NCI-H1436 (cell line): ENCODE data around the gene ZNF888.
"Not testable (repeated sequence)": the region's sequence is repeated elsewhere in the genome, so short reads cannot be mapped to it uniquely, and the experiment has no call there.

Experiments used
- DNase-seq: peaks from one replicate; lab custom pipeline; 2025; lab: John Stamatoyannopoulos, UW

Gene ZNF888

DNA sequence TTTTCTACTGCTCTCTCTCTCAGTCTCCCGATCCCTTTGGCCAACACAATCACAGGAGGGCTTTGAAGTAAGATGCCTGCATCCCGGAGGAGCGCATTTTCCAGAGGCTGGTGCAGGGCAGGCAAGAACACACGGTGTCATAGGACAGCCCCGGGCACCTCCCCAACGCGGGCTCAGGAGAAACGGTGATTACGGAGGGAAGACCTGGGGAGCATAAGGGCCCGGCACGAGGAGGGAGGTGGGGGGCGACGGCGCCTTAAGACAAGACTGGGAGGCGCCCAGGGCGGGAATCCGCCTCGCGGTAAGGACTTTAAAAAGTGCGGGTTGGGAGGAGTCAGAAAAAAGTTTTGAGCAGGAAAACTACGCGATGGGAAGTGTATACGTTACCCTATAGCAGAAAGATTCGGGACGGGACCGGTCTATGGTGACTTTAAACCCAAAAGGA, 18.7 kb upstream of the ZNF888 start:
- peak; percentile 31 for DNase-seq

DNA sequence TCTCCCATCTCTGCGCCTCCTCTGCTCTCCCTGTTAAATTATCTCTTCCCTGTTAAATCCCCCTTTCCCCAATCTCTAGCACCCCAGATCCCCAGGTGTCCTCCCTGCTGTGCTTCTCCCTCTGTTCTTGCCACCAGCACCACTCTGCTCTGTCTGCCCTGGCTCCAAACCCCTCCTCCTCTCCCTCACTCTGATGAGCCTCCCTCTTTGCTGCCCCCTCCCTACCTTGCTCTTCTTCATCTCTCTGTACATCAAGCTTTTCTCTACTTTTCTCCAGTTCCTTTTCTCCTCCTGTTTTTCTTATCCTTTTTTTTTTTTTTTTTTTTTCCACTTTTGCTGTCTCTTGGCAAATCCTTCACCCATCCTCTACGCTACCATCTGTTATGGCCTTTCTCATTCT, 18.3 kb upstream of the ZNF888 start:
- DNase-seq, result not testable (repeated sequence)

DNA sequence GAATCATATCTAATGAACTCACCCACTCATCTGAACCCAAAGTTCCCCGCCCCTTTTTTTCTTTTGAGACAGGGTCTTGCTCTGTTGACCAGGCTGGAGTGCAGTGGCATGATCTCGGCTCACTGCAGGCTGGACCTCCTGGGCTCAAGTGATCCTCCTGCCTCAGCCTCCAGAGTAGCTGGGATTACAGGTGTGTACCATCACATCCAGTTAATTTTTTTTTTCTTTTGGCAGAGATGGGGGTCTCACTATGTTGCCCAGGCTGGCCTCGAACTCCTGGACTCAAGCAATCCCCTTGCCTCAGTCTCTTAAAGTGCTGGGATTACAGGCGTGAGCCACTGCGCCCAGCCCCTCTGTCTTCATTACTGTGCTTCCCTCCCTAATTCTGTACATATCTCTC, 17.7 kb upstream of the ZNF888 start:
- DNase-seq, result not testable (repeated sequence)

DNA sequence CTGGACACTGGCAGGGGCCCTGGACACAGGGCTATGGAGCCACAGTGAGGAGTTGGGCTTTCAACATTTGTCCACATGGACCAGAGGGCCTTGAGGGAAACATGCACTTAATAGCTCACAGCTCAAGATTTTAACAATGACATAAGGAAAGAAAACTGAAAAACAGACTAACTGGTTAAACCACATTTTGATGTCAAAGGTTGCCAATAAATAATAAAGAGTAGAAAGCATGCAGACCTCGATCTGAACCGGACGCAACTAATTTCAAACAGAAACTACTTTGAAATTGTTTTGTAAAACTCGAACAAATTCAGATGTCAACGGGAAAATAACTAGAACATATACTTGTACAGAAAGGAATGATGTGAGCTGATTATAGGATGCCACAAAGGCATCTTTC, 15.5 kb upstream of the ZNF888 start:
- DNase-seq, result no peak

DNA sequence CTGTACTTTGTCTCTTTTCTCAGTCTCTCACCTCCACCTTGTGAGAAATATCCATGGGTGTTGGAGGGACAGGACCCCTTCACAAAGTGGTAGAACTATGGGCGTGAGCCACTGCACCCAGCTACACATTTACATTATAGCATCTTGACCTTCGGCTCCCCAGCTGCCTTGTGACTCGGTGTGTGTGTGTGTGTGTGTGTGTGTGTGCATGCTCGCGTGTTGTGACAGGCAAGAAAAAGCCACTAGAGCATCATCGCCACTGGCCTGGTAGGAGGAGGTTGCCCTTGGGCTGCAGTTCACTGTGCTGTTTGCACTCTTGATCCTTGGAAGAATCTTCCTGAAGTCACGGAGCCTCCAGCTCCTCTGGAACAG, 13.7 kb upstream of the ZNF888 start:
- no peak for DNase-seq

DNA sequence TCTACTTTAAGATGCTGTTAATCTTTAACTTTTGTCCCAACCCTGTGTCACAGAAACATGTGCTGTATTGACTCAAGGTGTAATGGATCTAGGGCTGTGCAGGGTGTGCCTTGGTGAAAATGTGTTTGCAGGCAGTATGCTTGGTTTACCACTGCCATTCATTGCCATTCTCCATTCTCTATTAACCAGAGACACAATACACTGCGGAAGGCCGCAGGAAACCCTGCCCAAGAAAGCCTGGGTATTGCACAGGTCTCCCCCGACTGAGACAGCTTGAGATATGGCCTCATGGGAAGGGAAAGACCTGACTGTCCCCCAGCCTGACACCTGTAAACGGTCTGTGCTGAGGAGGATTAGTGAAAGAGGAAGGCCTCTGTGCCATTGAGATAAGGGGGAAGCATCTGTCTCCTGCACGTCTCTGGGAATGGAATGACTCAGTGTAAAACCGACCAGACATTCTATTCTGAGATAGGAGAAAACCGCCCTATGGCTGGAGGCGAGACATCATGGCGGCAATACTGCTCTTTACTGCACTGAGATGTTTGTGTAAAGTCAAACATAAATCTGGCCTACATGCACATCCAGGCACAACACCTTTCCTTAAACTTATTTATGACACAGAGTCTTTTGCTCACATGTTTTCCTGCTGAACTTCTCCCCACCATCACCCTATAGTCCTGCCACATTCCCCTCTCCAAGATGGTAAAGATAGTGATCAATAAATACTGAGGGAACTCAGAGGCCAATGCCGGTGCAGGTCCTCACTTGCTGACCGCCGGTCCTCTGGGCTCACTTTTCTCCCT, 13.1 kb upstream of the ZNF888 start:
- DNase-seq, result no peak

DNA sequence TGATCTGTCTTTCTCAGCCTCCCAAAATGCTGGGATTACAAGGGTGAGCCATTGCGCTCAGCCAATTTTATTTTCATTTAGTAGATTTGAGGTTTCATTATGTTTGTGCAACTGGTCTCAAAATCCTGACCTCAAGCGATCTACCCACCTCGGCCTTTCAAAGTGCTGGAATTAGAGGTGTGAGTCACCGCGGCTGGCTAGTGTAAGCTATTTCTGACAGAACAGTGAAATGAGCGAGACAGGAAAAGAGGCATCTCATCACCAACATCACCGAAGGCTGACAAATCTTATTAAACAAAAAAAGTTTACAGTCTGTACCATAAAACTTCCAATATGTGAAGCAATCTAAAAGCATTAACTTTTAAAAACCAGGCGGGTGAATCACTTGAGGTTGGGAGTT, 12.2 kb upstream of the ZNF888 start:
- DNase-seq, result no peak

DNA sequence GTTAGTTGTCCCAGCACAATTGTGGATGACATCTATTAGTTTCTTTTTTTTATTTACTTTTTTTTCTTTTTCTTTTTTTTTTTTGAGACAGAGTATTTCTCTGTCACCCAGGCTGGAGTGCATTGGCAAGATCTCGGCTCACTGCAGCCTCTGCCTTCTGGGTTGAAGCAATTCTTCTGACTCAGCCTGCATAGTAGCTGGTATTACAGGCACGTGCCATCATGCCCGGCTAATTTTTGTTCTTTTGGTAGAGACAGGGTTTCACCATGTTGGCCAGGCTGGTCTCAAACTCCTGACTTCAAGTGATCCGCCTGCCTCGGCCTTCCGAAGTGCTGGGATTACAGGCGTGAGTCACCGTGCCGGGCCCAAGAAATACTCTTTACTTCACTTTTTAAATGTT, 1.4 kb upstream of the ZNF888 start:
- not testable (repeated sequence) for DNase-seq

DNA sequence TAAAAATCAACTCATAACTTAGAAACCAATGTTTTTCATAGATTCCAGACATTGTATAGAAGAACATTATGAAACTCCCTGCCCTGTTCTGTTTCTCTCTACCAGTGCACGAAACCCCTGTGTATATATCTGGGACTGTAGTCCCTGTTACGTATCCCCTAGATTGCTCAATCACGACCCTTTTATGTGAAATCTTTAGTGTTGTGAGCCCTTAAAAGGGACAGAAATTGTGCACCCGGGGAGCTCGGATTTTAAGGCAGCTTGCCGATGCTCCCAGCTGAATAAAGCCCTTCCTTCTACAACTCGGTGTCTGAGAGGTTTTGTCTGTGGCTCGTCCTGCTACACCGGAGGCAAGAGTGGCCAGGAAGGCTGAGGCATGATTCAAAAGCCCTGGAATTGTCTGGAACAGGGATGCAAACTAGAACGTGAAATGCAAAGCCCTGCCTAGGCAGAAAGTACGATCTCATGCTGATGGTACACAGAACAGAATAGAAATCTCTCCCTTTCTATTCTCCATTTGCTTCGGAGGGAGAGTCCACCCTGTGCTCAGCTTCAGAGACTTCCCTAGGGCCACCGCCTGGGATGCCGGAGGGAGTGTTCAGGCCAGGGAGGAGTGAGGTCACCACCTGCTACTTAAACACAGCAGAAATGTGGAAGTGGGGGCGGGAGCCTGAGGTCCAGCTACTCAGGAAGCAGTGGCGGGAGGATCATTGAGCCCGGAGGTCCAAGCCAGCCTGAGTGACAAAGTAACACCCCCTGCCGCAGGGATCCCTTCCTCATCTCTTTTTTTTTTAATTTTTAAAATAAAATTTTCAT, 758 bp upstream of the ZNF888 start:
- no peak for DNase-seq

DNA sequence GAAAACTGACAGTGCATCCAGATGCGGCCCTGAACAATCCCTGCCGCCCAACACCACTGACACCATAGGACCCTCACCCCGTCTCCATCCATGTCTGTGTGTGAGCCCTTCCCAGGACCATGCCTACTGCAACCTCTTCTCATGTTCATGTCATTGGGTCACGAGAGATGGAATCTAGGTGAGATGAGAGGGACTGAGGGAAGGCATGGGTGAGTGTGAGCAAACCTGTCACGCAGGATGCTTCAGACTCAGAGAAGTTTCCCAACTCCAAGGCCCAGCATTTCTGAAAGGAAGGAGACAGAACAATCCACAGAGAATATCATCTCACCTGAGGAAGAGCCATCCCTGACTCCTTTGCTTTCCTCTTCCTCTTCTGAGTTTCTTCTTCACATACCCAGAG, 5.7 kb downstream of the ZNF888 start:
- no peak for DNase-seq

DNA sequence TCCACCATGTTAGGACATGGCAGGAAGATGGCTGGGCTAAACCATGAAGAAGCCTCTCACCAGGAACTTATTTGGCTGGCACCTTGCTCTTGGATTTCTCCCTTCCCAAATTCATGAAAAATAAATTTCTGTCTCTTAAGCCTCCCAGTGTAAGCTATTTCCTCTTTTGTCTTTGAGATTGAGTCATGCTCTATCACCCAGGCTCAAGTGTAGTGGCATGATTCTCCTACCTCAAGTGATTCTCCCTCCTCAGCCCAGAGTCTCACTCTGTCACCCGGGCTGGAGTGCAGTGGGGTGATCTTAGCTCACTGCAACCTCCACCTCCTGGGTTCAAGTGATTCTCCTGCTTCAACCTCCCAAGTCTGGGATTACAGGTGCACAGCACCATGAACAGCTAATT, 12.6 kb downstream of the ZNF888 start:
- no peak for DNase-seq

DNA sequence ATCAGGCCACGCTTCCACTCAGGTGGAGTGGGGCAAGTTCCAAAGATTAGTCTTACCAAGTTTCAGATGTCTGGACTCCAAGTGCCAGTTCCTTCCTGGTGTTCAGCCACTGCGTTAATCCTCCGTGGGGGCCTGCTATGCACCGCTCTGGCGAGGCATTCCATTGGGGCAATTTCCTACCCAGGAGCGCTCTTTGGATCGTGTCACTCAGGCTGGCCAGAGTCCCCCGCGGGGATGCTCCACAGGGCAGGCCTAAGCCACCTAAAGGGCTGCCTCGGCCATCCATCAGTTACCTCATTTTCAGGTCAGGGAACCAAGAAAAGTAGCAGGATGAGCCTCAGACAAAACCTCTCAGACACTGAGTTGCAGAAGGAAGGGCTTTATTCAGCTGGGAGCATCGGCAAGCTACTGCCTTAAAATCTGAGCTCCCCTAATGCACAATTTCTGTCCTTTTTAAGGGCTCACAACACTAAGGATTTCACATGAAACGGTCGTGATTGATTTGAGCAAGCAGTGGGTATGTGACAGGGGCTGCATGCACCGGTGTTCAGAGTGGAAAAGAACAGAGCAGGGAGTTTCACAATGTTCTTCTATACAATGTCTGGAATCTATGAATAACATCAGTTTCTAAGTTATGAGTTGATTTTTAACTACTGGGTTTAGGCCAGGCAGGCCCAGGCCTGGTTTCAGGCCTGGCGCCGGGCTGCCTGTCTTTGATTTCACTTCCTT, 19.0 kb downstream of the ZNF888 start:
- not testable (repeated sequence) for DNase-seq

DNA sequence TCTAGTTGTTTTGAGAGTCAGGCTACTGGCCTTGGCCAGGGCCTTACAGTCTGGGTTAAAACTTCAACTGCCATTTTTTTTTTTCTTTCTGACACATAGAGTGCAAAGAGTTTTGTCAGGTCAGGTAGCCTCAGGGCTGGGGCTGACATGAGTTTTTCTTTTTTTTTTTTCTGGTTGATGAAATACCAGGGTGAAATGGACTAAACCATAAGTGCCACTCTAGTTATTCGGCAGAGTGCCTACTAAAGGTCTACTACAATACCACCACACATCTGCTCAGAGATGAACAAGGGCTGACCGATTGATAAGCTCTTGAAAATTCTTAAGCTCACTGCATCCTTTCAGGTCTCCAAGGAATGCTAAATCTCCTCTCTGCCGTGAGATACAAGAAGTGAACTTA, 21.4 kb downstream of the ZNF888 start:
- no peak for DNase-seq

DNA sequence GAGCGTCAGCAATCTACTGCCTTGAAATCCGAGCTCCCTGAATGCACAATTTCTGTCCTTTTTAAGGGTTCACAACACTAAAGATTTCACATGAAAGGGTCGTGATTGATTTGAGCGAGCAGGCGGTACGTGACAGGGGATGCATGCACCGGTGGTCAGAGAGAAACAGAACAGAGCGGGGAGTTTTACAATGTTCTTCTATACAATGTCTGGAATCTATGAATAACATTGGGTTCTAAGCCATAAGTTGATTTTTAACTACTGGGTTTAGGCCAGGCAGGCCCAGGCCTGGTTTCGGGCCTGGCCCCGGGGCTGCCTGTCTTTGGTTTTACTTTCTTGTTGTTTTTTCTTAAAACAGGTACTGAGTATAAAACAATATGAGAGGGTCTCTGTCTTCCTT, 24.6 kb downstream of the ZNF888 start:
- not testable (repeated sequence) for DNase-seq

DNA sequence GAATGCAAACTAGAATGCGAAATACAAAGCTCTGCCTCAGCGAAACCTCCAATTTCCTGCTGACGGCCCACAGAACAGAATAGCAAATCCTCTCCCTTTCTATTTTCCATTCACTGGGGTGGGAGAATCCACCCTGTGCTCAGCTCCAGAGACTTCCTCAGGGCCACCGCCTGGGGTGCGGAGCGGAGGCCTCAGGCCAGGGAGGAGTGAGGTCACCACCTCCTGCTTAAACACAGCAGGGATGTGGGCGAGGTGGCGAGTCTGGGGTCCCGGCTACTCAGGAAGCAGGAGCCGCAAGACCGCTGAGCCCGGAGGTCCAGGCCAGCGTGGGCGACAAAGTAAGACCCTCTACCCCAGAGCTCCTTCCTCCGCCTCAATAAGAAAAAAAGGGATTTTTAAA, 25.1 kb downstream of the ZNF888 start:
- no peak for DNase-seq

DNA sequence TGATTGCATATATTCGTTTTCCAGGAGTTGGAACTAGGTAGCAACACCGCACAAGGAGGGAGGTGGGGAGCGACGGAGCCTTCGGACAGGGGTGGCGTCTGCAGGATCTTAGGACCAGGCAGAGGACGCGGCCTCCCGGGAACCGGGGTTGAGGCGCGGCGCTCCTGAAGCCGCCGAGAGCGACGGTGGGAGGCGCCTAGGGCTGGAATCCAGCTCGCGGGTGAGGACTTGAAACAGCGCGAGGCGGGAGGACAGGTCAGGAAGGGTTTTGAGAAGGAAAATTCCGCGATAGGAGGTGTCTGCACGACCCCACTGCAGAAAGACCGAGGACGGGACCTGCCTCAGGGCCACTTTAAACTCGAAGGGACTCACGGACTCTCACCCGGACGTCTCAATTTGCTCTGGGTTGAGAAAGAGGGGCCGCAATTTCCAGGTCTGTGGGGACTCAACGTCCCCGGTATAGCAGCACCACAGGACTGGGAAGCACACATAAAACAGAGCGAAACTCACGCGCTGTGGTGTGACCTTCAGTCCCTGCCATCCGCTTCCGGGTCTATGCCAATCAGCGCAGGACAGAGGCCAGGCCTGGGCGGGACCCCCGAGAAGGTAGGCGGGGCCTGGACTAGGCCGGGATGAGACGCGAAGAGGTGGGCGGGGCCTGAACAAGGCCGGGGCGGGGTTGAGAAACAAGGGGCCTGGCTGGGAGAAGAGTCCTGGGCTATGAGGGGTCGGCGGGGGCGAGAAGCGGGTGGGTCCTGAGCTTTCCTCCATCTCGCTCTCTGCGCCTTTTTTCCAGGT, 25.9 kb downstream of the ZNF888 start, which contains the start of gene ZNF320:
TSS of gene ZNF320 (minus strand) at position 498 of the 798 bp plus-strand sequence. CDS start 7,380 bp downstream, outside the sequence.
- DNase-seq, result peak; percentile 97

DNA sequence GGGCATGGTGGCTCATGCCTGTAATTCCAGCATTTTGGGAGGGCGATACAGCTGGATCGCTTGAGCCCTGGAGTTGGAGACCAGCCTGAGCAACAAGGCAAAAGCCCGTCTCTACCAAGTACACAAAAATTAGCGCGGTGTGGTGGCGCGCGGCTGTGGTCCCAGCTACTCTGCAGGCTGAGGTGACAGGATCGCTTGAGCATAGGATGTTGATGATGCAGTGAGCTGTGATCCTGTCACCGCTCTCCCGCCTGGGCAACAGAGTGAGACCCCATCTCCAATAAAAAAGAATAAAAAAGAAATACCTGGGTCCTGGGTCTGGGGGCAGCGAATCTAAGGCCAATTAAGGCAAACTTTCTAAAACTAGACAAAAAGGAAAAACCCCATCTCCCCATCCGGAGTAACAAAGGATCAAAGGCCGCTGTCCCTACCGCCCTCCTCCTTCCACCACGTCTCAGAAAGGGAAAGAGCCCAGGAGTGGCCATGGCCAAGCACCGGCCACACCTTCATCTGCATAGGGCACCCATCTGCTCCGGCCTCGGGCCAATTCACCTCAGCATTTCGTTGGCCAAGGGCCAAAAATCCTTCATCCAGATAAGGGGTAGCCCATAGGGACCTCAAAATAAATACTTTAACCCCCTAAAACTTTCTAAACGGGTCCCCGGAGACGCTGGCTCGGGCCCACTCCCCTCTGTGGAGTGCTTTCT, 26.6 kb downstream of the ZNF888 start:
- no peak for DNase-seq

DNA sequence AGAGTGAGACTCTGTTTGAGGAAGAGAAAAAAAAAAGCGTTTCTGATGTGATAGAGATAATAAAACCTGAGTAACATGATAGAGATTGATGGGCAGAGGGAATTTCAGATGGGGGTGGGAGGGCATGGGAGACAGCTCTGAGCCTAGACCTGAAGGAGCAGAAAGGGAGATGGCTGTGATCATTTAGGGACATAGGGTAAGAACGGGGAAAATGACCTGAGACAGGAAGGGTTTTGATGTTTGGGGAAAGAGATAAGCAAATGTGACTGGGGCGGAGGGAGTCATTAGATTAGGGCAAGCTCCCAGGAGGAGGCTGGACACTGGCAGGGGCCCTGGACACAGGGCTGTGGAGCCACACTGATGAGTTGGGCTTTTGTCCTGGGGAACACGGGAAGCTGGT, 31.9 kb downstream of the ZNF888 start:
- no peak for DNase-seq

DNA sequence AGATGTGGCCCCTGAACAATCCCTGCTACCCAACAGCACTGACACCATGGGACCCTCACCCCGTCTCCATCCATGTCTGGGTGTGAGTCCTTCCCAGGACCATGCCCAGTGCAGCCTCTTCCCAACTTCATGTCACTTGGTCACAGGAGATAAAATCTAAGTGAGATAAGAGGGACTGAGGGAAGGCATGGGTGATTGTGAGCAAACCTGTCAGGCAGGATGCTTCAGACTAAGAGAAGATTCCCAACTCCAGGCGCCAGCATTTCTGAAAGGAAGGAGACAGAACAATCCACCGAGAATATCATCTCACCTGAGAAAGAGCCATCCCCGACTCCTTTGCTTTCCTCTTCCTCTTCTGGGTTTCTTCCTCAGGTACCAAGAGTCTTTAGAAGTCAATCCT, 33.3 kb downstream of the ZNF888 start:
- DNase-seq, result no peak

DNA sequence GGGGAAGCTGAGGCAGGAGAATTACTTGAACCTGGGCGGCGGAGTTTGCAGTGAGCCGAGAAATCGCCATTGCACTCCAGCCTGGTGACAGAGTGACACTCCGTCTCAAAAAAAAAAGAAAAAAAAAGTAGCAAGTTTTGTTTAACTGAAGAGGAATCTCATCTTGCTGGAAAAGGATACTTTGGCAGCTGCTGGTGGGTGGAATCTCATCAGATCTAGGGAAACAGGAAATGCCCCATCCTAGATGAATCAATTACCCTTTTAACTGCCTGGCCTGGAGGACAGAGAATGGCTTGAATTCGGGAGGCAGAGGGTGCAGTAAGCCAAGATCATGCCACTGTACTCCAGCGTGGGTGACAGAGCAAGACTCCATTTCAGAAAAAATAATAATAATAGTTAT, 34.2 kb downstream of the ZNF888 start:
- no peak for DNase-seq

DNA sequence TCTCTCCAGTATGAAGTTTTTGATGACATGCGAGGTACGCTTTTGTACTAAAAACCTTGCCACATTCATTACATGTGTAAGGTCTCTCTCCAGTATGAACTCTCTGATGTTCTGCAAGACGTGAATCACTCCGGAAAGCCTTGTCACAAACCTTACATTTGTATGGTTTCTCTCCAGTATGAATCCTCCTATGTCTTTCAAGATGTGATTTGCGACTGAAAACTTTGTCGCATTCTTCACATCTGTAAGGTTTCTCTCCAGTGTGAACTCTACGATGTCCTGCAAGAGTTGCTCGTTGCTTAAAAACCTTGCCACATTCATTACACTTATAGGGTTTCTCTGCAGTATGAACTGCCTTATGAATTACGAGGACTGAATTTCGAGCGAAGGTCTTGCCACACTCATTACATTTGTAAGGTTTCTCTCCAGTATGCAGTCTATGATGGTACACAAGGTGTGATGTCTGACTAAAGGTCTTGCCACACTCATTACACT, 42.3 kb downstream of the ZNF888 start:
- DNase-seq, result no peak
